Activated CD4-positive, alpha-beta memory T cell treated with anti-CD3 and anti-CD28 coated beads, Interleukin-2, amount 10 ng/mL, durations not matched to agents 7 days and 5 days (primary cell): ENCODE results near the gene C2CD4A. TPM values are rescaled to one million over a fixed set of nuclear protein-coding genes. Genes with fewer than 3 reads are reported as not detected.

ENCODE experiments used
- CTCF ChIA-PET: fragments of 350-600 bp; sonication (Branson Sonifier 250); formaldehyde crosslinking; loops from one replicate; lab custom pipeline; 2021; ENCODE audit warnings: antibody characterized with exemption, inconsistent platforms; lab: Charles Lee
- POLR2A ChIA-PET: fragments of 350-600 bp; sonication (Branson Sonifier 250); formaldehyde crosslinking; loops from one replicate; lab custom pipeline; 2021; ENCODE audit warnings: antibody characterized with exemption; lab: Charles Lee
- DNase-seq: peaks from one replicate; pipeline ENCODE4 v3.0.0-alpha.2; 2020
- H3K27ac Mint-ChIP-seq: one replicate; pipeline ENCODE4 v1.8.0; 2021; ENCODE audit warnings: mild to moderate bottlenecking, mixed read lengths
- H3K27me3 Mint-ChIP-seq: one replicate; pipeline ENCODE4 v1.8.0; 2021; ENCODE audit warnings: mixed read lengths
- H3K36me3 Mint-ChIP-seq: one replicate; pipeline ENCODE4 v1.8.0; 2021; ENCODE audit warnings: low read depth, mixed read lengths
- H3K4me1 Mint-ChIP-seq: one replicate; pipeline ENCODE4 v1.8.0; 2021; ENCODE audit warnings: mixed read lengths
- H3K4me3 Mint-ChIP-seq: one replicate; pipeline ENCODE4 v1.8.0; 2021; ENCODE audit warnings: mild to moderate bottlenecking, mixed read lengths
- H3K9me3 Mint-ChIP-seq: one replicate; pipeline ENCODE4 v1.8.0; 2021; ENCODE audit warnings: mixed read lengths
- total RNA-seq, 2 experiments: library from RNA; stranded (reverse); gene quantifications; one replicate each; pipeline ENCODE4 v1.2.3, GENCODE V29; 2021

The C2CD4A gene
- total RNA-seq, 2 experiments from 2014 or later, result 0.23 to 0.40 TPM

DNA sequence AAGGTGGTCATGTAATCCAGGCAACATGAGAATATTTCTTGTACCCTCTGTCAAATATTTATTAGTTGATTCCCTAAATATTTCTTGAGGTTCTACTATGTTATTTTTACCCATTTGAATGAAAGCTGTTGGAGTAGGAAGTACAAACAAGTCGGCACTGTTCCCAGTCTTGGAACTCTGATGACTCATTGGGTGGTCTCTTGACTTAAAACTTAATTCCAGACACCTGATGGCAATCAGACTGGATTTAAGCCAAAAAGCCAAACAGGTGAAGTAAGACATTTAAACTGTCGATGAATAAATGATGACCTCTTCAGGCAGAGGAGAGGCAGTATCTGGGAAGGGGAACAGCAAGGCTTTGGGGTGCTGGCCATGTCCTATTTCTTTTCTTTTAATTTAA lies 22.8 kb downstream of the C2CD4A start:
- no peaks in the 10 kb centered on the region for H3K27me3 Mint-ChIP-seq
- no peak for DNase-seq
- H3K4me1 Mint-ChIP-seq, result peaks cover 16% of the 10 kb centered on the region
- H3K4me3 Mint-ChIP-seq, result no peak overlapping the region
- CTCF ChIA-PET, result interaction anchor here (1.8 kb wide), 1 partner anchor 29 kb away, joined by 4 read pairs; the partner anchor contains the start of gene VPS13C
- POLR2A ChIA-PET, result no interaction called here
- peaks cover 1% of the 10 kb centered on the region for H3K9me3 Mint-ChIP-seq
- H3K36me3 Mint-ChIP-seq, result no peaks in the 10 kb centered on the region
- H3K27ac Mint-ChIP-seq, result no peak overlapping the region

DNA sequence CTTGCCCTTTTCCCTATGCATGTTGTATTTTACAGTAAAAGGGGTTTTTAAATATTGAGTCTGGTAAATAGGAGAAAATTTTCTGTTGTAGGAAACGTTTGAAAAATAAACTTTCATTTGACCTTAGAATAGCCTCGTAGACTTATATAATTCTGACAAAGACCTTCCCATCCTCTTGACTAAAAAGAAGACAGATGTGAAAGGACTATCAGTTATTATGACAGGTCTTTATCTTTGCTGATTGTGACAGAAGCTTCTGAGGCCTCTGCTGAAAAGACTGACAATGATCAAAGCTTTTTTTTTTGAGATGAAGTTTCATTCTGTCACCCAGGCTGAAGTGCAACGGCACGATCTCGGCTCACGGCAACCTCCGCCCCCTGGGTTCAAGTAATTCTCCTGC lies 24.2 kb downstream of the C2CD4A start:
- DNase-seq, result no peak
- no peaks in the 10 kb centered on the region for H3K9me3 Mint-ChIP-seq
- no peaks in the 10 kb centered on the region for H3K36me3 Mint-ChIP-seq
- POLR2A ChIA-PET, result no interaction called here
- no peak overlapping the region for H3K4me3 Mint-ChIP-seq
- CTCF ChIA-PET, result interaction anchor here (1.2 kb wide), 1 partner anchor 14 kb away, joined by 3 read pairs; no protein-coding TSS in a partner anchor
- H3K27ac Mint-ChIP-seq, result no peak overlapping the region
- H3K4me1 Mint-ChIP-seq, result peaks cover 16% of the 10 kb centered on the region
- H3K27me3 Mint-ChIP-seq, result no peaks in the 10 kb centered on the region

DNA sequence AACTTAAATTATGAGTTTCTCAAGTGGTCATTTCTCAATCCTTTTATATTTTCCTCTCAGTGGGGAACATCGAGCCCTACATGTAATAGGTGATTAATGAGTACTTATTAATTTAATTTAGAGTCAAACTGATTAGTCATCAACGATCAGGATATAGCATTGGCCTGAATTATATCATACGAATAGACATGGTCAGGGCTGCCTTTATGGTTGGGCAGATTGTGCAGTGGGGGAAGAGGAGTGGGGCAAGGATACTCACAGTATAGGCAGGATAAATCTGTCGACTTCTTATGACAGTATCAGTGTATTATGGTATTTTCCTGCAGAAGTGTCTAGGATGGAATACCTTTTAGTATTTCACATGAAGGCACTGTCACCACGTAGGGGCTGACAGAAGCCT lies 27.0 kb downstream of the C2CD4A start:
- no peak for DNase-seq
- peaks cover 7% of the 10 kb centered on the region for H3K27me3 Mint-ChIP-seq
- POLR2A ChIA-PET, result no interaction called here
- no peak overlapping the region for H3K27ac Mint-ChIP-seq
- H3K36me3 Mint-ChIP-seq, result no peaks in the 10 kb centered on the region
- no peaks in the 10 kb centered on the region for H3K4me1 Mint-ChIP-seq
- no peak overlapping the region for H3K4me3 Mint-ChIP-seq
- CTCF ChIA-PET, result no interaction called here
- H3K9me3 Mint-ChIP-seq, result no peaks in the 10 kb centered on the region

DNA sequence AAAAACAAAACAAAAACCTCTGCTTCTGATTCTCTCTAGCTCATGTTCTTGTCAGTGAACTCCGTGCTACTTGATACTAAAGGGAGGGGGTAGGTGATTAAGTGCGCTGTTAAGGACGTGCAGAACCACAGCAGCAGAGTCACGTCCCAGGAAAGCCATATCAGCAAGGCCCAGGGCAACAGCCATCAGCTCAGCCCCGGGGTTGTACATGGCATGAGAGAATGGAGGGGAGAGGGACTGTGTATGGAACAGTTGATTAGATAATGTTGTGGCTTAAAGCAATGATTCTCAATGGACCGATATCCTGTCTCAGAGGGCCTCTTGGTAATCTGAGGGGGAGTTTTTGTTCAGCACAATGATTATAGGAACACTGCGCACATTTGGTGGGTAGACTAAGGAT lies 27.6 kb downstream of the C2CD4A start:
- DNase-seq, result no peak
- H3K27ac Mint-ChIP-seq, result no peak overlapping the region
- peaks cover 9% of the 10 kb centered on the region for H3K27me3 Mint-ChIP-seq
- no peaks in the 10 kb centered on the region for H3K36me3 Mint-ChIP-seq
- POLR2A ChIA-PET, result no interaction called here
- no peaks in the 10 kb centered on the region for H3K4me1 Mint-ChIP-seq
- H3K4me3 Mint-ChIP-seq, result no peak overlapping the region
- CTCF ChIA-PET, result interaction anchor here (1.2 kb wide), 1 partner anchor 22 kb away, joined by 3 read pairs; no protein-coding TSS in a partner anchor
- no peaks in the 10 kb centered on the region for H3K9me3 Mint-ChIP-seq

DNA sequence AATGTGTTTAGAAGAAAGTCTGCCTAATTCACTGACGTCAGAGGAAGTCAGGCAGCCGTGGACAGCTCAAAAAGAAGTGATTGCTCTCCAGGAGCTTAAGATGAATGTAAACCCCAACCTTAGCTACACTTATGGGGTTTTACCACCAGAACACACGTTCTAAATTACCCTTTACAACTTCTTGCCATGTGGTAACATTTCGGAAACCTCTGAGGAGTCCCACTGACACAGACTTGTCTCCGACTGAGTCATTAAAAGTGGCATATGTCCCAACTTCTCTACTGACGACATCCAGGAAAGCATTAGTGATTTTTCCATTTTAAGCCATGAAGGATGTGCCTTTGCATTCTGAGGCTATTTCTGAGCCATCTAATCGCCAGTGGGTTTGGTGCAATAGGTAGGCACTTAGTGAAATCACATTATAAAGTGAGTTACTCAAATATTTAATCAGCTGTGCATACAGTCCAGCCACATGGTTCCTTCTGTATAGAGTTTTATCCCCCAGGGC lies 32.4 kb downstream of the C2CD4A start:
- ChIA-PET CTCF (no interaction called here), POLR2A (no interaction called here)
- H3K4me3 Mint-ChIP-seq, result no peak overlapping the region
- H3K27ac Mint-ChIP-seq, result no peak overlapping the region
- no peaks in the 10 kb centered on the region for H3K4me1 Mint-ChIP-seq
- no peaks in the 10 kb centered on the region for H3K36me3 Mint-ChIP-seq
- H3K9me3 Mint-ChIP-seq, result no peaks in the 10 kb centered on the region
- no peak for DNase-seq
- H3K27me3 Mint-ChIP-seq, result peaks cover 9% of the 10 kb centered on the region

DNA sequence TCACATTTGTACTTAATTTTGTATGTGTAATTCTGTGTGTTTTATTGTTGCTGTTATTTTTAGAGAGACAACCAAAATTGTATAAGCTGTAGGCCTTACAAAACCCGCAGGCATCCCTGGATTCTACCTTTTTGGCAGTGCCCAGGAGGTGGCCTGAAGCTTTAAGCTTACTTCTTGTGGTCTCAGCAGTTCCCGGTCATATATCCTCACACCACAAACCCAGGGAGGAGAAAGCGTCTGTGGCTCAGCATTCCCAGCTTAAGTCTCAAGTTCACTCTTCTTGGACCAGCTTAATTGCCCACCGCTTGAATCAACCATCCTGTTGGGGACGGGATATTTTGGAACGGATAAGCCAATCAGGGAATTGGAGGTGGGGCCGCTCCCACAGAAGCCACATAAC lies 36.7 kb downstream of the C2CD4A start:
- no peaks in the 10 kb centered on the region for H3K36me3 Mint-ChIP-seq
- ChIA-PET POLR2A (no interaction called here), CTCF (no interaction called here)
- H3K27me3 Mint-ChIP-seq, result peaks cover 2% of the 10 kb centered on the region
- H3K4me3 Mint-ChIP-seq, result no peak overlapping the region
- no peaks in the 10 kb centered on the region for H3K4me1 Mint-ChIP-seq
- no peak overlapping the region for H3K27ac Mint-ChIP-seq
- no peak for DNase-seq
- no peaks in the 10 kb centered on the region for H3K9me3 Mint-ChIP-seq

DNA sequence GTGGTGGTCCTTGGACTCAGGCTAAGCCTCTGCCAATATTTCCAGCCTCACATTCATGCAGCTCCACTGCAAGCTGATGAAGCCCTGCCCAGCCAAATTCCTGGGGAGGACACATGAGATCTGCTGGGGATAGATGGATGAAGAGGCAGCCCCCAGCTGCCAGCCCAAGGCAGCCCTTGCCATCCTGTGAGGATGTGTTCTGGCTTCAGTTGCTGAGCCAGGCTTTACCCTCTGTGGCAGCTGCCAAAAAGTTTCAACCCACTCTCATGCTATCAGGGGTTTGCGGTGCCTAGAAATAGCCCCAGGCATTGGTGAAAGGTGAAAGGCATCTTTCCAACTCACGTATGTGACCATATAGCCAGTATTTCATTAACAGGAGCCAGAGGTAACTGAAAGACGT lies 37.6 kb downstream of the C2CD4A start:
- Mint-ChIP-seq H3K4me1 (no peaks in the 10 kb centered on the region), H3K27me3 (no peaks in the 10 kb centered on the region), H3K36me3 (no peaks in the 10 kb centered on the region), H3K4me3 (no peak overlapping the region), H3K9me3 (no peaks in the 10 kb centered on the region), H3K27ac (no peak overlapping the region)
- DNase-seq, result no peak
- ChIA-PET POLR2A (no interaction called here), CTCF (no interaction called here)

DNA sequence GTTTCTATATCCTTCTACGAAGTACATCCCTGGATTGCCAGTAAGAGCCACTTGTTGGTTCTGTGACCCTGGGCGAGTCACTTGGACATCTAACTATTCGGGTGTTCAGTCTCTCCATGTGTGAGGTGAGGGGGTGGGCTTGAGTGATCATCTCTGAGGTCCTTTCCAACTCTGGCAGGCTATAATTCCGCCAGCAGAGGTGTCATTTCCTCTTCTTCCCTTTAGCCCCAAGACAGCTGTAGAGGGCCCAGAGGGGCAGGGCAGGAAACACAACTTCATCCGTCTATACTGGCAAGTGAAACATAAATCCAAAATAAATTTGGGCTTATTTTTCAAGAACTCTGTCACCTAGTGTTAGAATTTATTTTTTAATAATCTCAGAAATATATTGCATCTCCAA lies 38.1 kb downstream of the C2CD4A start:
- no peaks in the 10 kb centered on the region for H3K9me3 Mint-ChIP-seq
- ChIA-PET POLR2A (no interaction called here), CTCF (no interaction called here)
- no peaks in the 10 kb centered on the region for H3K27me3 Mint-ChIP-seq
- H3K27ac Mint-ChIP-seq, result no peak overlapping the region
- H3K4me3 Mint-ChIP-seq, result no peak overlapping the region
- no peaks in the 10 kb centered on the region for H3K4me1 Mint-ChIP-seq
- no peak for DNase-seq
- H3K36me3 Mint-ChIP-seq, result no peaks in the 10 kb centered on the region

DNA sequence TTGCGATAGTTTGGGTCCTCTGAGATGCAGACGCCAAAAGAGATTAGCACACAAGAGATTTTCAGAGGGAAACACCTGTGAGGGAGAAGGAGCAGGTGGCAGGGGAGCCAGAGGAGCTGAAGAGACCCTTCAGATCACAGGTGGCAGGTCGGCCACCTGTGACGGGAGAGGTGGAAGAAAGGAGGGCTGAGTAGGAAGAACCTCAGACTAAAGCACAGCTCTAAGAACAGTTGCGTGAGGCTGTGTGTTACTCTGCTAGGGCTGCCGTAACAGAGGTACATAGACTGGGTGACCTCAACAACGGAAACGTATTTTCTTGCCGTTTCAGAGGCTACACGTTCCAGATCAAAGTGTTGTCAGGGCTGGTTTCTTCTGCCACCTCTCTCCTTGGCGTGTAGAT lies 38.5 kb downstream of the C2CD4A start:
- ChIA-PET CTCF (no interaction called here), POLR2A (no interaction called here)
- Mint-ChIP-seq H3K9me3 (no peaks in the 10 kb centered on the region), H3K27ac (no peak overlapping the region), H3K4me3 (no peak overlapping the region), H3K4me1 (peaks cover 2% of the 10 kb centered on the region), H3K36me3 (no peaks in the 10 kb centered on the region), H3K27me3 (no peaks in the 10 kb centered on the region)
- no peak for DNase-seq

DNA sequence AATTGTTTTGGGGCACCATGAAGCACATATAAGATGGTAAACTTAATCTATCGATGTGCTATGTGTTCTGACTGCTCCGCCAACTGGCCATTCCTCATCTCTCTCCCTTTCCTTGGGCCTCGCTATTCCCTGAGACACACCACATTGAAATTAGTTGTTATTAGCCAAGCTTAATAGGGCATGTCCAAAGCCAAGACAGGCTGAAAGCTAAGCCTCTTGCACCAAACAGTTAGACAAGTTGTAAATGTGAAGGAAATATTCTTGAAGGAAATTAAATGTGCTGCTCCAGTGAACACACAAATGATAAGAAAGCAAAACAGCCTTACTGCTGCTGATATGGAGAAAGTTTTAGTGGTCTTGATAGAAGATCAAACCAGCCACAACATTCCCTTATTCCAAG lies 39.3 kb downstream of the C2CD4A start:
- H3K9me3 Mint-ChIP-seq, result no peaks in the 10 kb centered on the region
- H3K36me3 Mint-ChIP-seq, result no peaks in the 10 kb centered on the region
- H3K27me3 Mint-ChIP-seq, result no peaks in the 10 kb centered on the region
- DNase-seq, result no peak
- CTCF ChIA-PET, result no interaction called here
- peaks cover 8% of the 10 kb centered on the region for H3K4me1 Mint-ChIP-seq
- POLR2A ChIA-PET, result no interaction called here
- no peak overlapping the region for H3K27ac Mint-ChIP-seq
- H3K4me3 Mint-ChIP-seq, result no peak overlapping the region

DNA sequence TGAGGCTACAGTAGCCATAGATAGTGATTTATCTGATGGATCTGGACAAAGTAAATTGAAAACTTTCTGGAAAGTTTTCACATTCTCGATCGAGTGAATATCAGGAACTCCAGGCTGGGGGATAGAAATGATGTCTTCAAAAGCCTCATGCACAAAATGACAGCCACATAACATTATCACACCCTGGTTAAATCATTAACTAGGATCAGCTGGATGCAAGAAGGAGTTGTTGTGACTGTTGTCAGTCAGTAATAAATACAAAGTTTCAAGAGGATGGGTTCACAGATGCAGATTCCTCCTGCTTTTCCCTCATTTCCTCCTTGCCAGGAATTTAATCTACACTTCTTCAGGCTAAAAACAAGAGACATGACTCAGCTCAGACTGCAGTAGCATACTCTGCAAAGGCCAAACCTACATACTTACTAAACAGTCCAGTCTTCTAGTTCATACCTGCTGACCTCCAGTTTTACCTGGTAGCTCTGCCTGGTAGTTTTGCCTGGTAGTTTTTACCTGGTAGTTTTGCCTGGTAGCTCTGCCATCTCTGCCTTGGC lies 40.9 kb downstream of the C2CD4A start:
- DNase-seq, result no peak
- H3K27ac Mint-ChIP-seq, result no peak overlapping the region
- no peaks in the 10 kb centered on the region for H3K9me3 Mint-ChIP-seq
- H3K4me3 Mint-ChIP-seq, result no peak overlapping the region
- ChIA-PET CTCF (no interaction called here), POLR2A (no interaction called here)
- no peaks in the 10 kb centered on the region for H3K36me3 Mint-ChIP-seq
- no peaks in the 10 kb centered on the region for H3K27me3 Mint-ChIP-seq
- peaks cover 8% of the 10 kb centered on the region for H3K4me1 Mint-ChIP-seq

DNA sequence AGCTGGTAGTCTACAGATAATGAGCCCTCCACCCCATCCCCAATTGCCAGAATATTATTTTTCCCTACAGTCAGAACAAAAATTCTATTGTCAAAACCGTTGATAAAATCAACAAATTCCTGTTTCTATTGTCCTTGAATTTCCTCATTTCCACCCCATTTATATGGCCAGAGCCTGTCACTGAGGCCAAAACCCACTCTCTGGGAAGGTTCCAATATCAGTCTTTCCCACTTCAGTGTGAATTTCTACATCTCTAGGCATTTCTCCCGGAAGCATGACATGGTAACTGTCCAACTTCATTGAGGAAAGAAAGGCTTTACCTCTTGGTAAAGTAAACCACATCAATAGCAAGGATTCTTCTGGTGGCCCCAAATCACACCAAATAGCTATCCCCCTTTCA lies 41.6 kb downstream of the C2CD4A start:
- no peaks in the 10 kb centered on the region for H3K9me3 Mint-ChIP-seq
- no peak overlapping the region for H3K27ac Mint-ChIP-seq
- ChIA-PET CTCF (no interaction called here), POLR2A (no interaction called here)
- peaks cover 8% of the 10 kb centered on the region for H3K4me1 Mint-ChIP-seq
- H3K27me3 Mint-ChIP-seq, result no peaks in the 10 kb centered on the region
- no peak overlapping the region for H3K4me3 Mint-ChIP-seq
- DNase-seq, result no peak
- no peaks in the 10 kb centered on the region for H3K36me3 Mint-ChIP-seq

DNA sequence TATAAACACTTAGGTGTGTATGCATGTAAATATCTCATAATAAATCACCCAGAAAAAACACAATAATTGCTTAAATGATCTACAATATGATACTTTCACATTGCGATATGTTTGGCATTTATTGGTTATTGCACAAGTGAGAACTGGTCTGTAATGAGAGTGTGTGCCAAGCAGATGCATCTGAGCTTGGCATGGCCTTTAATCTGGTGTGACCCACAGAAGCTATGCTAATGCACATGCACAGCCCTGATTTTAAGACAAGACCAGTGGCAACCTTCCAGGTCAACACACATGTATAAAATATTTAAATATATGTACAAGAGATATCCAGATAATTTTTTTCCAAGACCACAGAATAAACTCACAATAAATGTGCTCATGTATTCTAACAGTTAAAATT lies 42.7 kb downstream of the C2CD4A start:
- no peak overlapping the region for H3K27ac Mint-ChIP-seq
- no peaks in the 10 kb centered on the region for H3K27me3 Mint-ChIP-seq
- no peaks in the 10 kb centered on the region for H3K9me3 Mint-ChIP-seq
- H3K4me3 Mint-ChIP-seq, result no peak overlapping the region
- POLR2A ChIA-PET, result no interaction called here
- no peaks in the 10 kb centered on the region for H3K36me3 Mint-ChIP-seq
- CTCF ChIA-PET, result interaction anchor here (0.7 kb wide), 1 partner anchor 162 kb away, joined by 3 read pairs; no protein-coding TSS in a partner anchor
- DNase-seq, result no peak
- H3K4me1 Mint-ChIP-seq, result peaks cover 8% of the 10 kb centered on the region
